GM12878 (cell line): ENCODE data around the gene KCNS3.

Experiments
- ATF2 ChIP-seq: IDR thresholded peaks from 2 replicates; pipeline ENCODE4 v1.6.1; 2012; ENCODE audit warnings: low read length, inconsistent platforms
- BRCA1 ChIP-seq: IDR thresholded peaks from 2 replicates; pipeline ENCODE4 v1.6.1; 2011; ENCODE audit warnings: low read depth, low read length, improper control_type of control experiment
- CTCF ChIP-seq, 3 experiments: IDR thresholded peaks in 2 of 3; conservative IDR thresholded peaks in 1 of 3; 2 replicates each; pipeline ENCODE4 v1.5.1; 2011; ENCODE audit warnings: low read depth in 3 of 3, low read length in 3 of 3, mild to moderate bottlenecking in 3 of 3, control low read depth in 2 of 3, moderate library complexity in 2 of 3, inconsistent platforms in 1 of 3, mixed read lengths in 1 of 3; ENCODE audit not compliant: control insufficient read depth in 2 of 3, insufficient read depth in 1 of 3; ENCODE audit errors: extremely low read depth in 1 of 3
- EP300 ChIP-seq, 2 experiments: fragments of 150-350 bp in 1 of 2; IDR thresholded peaks; 2 replicates each; pipeline ENCODE4 v1.6.1; 2011 to 2012; ENCODE audit warnings: low read depth in 2 of 2, low read length in 2 of 2, borderline replicate concordance in 1 of 2, improper control_type of control experiment in 1 of 2, inconsistent platforms in 1 of 2; ENCODE audit not compliant: control insufficient read depth in 1 of 2
- KDM1A ChIP-seq: fragments of 200-600 bp; sonication (generic); IDR thresholded peaks from 2 replicates; pipeline ENCODE4 v1.6.1; 2016; ENCODE audit warnings: borderline replicate concordance
- POLR2A ChIP-seq: IDR thresholded peaks from 2 replicates; pipeline ENCODE4 v1.6.1; 2011; ENCODE audit warnings: low read depth, mild to moderate bottlenecking, low read length
- POLR2AphosphoS5 ChIP-seq: IDR thresholded peaks from 2 replicates; pipeline ENCODE4 v1.6.1; 2011; ENCODE audit warnings: mild to moderate bottlenecking, low read length, inconsistent platforms
- RAD21 ChIP-seq: IDR thresholded peaks from 2 replicates; pipeline ENCODE4 v1.6.1; 2011; ENCODE audit warnings: mild to moderate bottlenecking, low read depth, low read length, moderate library complexity; ENCODE audit not compliant: insufficient read depth
- SMAD1 ChIP-seq: fragments of 450-650 bp; IDR thresholded peaks from 2 replicates; pipeline ENCODE4 v1.6.1; 2018; ENCODE audit warnings: mild to moderate bottlenecking, low read depth; ENCODE audit not compliant: partially characterized antibody
- SMC3 ChIP-seq: IDR thresholded peaks from 2 replicates; pipeline ENCODE4 v1.6.1; 2011; ENCODE audit warnings: low read length, improper control_type of control experiment, borderline replicate concordance
- SREBF2 ChIP-seq: IDR thresholded peaks from 2 replicates; pipeline ENCODE4 v1.6.1; 2012; ENCODE audit warnings: mild to moderate bottlenecking, low read length
- YY1 ChIP-seq: IDR thresholded peaks from 2 replicates; pipeline ENCODE4 v1.6.1; 2011; ENCODE audit warnings: low read depth, mild to moderate bottlenecking, low read length
- ZBTB11 ChIP-seq: fragments of 450-650 bp; formaldehyde crosslinking; IDR thresholded peaks from 2 replicates; pipeline ENCODE4 v1.5.0; 2022; ENCODE audit warnings: mild to moderate bottlenecking, missing genetic modification characterization
- ZNF24 ChIP-seq: fragments of 450-650 bp; IDR thresholded peaks from 2 replicates; pipeline ENCODE4 v1.6.1; 2017; ENCODE audit warnings: antibody characterized with exemption, mild to moderate bottlenecking

GRCh38 chr2:17960925-17961324, 82.5 kb downstream of the KCNS3 start:
- TF ChIP-seq POLR2AphosphoS5, result no peak
- TF ChIP-seq CTCF (IDR thresholded peaks at IDR 0.05 in 2 of 3, conservative IDR thresholded peaks at IDR 0.05 in 1 of 3; ENCODE audit: control insufficient read depth in 2 of 3, extremely low read depth in 1 of 3, insufficient read depth in 1 of 3, low read depth in 3 of 3, low read length in 3 of 3), result no peak
- no peak for TF ChIP-seq KDM1A
- no peak for TF ChIP-seq EP300 (IDR thresholded peaks at IDR 0.05; ENCODE audit: borderline replicate concordance in 1 of 2, control insufficient read depth in 1 of 2, low read depth in 2 of 2, low read length in 2 of 2)
- TF ChIP-seq ATF2, result no peak
- TF ChIP-seq RAD21, result no peak
- TF ChIP-seq SREBF2, result no peak
- TF ChIP-seq YY1, result no peak
- TF ChIP-seq SMAD1, result no peak
- no peak for TF ChIP-seq SMC3
- TF ChIP-seq ZBTB11 (CRISPR knock-in tag), result no peak
- TF ChIP-seq POLR2A, result no peak
- TF ChIP-seq BRCA1, result no peak
- TF ChIP-seq ZNF24, result no peak
